CD4-positive, alpha-beta T cell treated with Interleukin-10 for 1 hour (primary cell): Measurements from ENCODE around the gene GAS2L1.
A peak's percentile ranks its signal among the peaks of the same experiment; 100 is the strongest.

Experiments used
- DNase-seq: peaks from one replicate; pipeline ENCODE4 v3.0.0-alpha.2; 2020

The GAS2L1 gene

GRCh38 chr22:29275819-29276565 lies 30.5 kb upstream of the GAS2L1 start:
- DNase-seq: no peak

- DNase-seq: no peak
Observed at GRCh38 chr22:29277927-29278326, 28.5 kb upstream of the GAS2L1 start.

- DNase-seq: no peak
Observed at GRCh38 chr22:29284196-29284595, 22.3 kb upstream of the GAS2L1 start.

- no peak for DNase-seq
Observed at GRCh38 chr22:29288837-29289236, 17.6 kb upstream of the GAS2L1 start.

GRCh38 chr22:29290061-29290460 lies 16.4 kb upstream of the GAS2L1 start:
- DNase-seq: no peak

- DNase-seq: no peak
Observed at GRCh38 chr22:29291215-29291614, 15.2 kb upstream of the GAS2L1 start.

GRCh38 chr22:29292379-29292778 lies 14.1 kb upstream of the GAS2L1 start:
- DNase-seq: no peak

- no peak for DNase-seq
Observed at GRCh38 chr22:29298641-29299040, 7.8 kb upstream of the GAS2L1 start.

- no peak for DNase-seq
Observed at GRCh38 chr22:29299136-29299900, 7.1 kb upstream of the GAS2L1 start.

- DNase-seq: no peak
Observed at GRCh38 chr22:29300467-29300806, 6.0 kb upstream of the GAS2L1 start.

GRCh38 chr22:29300807-29301601 lies 5.4 kb upstream of the GAS2L1 start:
- DNase-seq: no peak

GRCh38 chr22:29301716-29302401 lies 4.6 kb upstream of the GAS2L1 start:
- no peak for DNase-seq

GRCh38 chr22:29302402-29302680 lies 4.1 kb upstream of the GAS2L1 start:
- no peak for DNase-seq

- DNase-seq: no peak
Observed at GRCh38 chr22:29302681-29303465, 3.6 kb upstream of the GAS2L1 start.

GRCh38 chr22:29305836-29306174 lies 645 bp upstream of the GAS2L1 start:
- DNase-seq: no peak

- DNase-seq: peak; percentile 31
Observed at GRCh38 chr22:29306835-29307595, 565 bp downstream of the GAS2L1 start.

GRCh38 chr22:29307596-29308147 lies 1.2 kb downstream of the GAS2L1 start:
- DNase-seq: no peak

- no peak for DNase-seq
Observed at GRCh38 chr22:29308148-29308790, 1.8 kb downstream of the GAS2L1 start.

GRCh38 chr22:29308791-29309262 lies 2.4 kb downstream of the GAS2L1 start:
- DNase-seq: peak; percentile 33

GRCh38 chr22:29309332-29310064 lies 3.0 kb downstream of the GAS2L1 start:
- no peak for DNase-seq
